ENCODE measurements around the gene RBPJ.

- TF ChIP-seq CTCF (IDR thresholded peaks at IDR 0.05) (no peak), EP300 (IDR thresholded peaks at IDR 0.05) (no peak), POLR2A (IDR thresholded peaks at IDR 0.05) (no peak)
Observed at GRCh38 chr4:26311633-26312032, 9.2 kb upstream of the RBPJ start.

All from tibial nerve (tissue), 4 donors.